Naive thymus-derived CD4-positive, alpha-beta T cell (primary cell): ENCODE measurements around the gene C9orf72. TPM values are rescaled to one million over a fixed set of nuclear protein-coding genes. Genes with fewer than 3 reads are reported as not detected.

Source experiments
- ATAC-seq: fragments of 150-1000 bp; cut with Tn5 transposase; 2 replicates; pipeline ENCODE4 v1.10.0; 2021; ENCODE audit warnings: mild to moderate bottlenecking, moderate library complexity
- CTCF ChIA-PET: fragments of 350-600 bp; sonication (Branson Sonifier 250); formaldehyde crosslinking; loops from one replicate; lab custom pipeline; 2021; ENCODE audit warnings: antibody characterized with exemption; lab: Charles Lee
- POLR2A ChIA-PET: fragments of 350-600 bp; sonication (Branson Sonifier 250); formaldehyde crosslinking; loops from one replicate; lab custom pipeline; 2021; ENCODE audit warnings: antibody characterized with exemption, inconsistent platforms; lab: Charles Lee
- DNase-seq, 9 donors: peaks; one replicate each; pipeline versions ENCODE4 v3.0.0 to v3.0.0-alpha.2; 2020 to 2022; ENCODE audit warnings: mixed read lengths in 1 of 9
- H3K27ac ChIP-seq: one replicate; pipeline ENCODE4 v1.7.0; 2013; ENCODE audit warnings: mild to moderate bottlenecking, low read depth, low read length, moderate library complexity
- H3K27me3 ChIP-seq, 2 donors: one replicate each; pipeline ENCODE4 v1.7.0; 2013; ENCODE audit warnings: low read length in 2 of 2, mild to moderate bottlenecking in 2 of 2, moderate library complexity in 2 of 2; ENCODE audit not compliant: control insufficient read depth in 2 of 2, insufficient read depth in 2 of 2
- H3K36me3 ChIP-seq, 3 experiments: 1 replicate in 2 of 3; 2 replicates in 1 of 3; pipeline ENCODE4 v1.7.0; 2013; ENCODE audit warnings: low read length in 3 of 3, mild to moderate bottlenecking in 3 of 3, moderate library complexity in 1 of 3; ENCODE audit not compliant: insufficient read depth in 3 of 3, control insufficient read depth in 2 of 3
- H3K4me1 ChIP-seq, 2 donors: one replicate each; pipeline ENCODE4 v1.7.0; 2013; ENCODE audit warnings: low read length in 2 of 2, mild to moderate bottlenecking in 2 of 2, moderate library complexity in 1 of 2; ENCODE audit not compliant: control insufficient read depth in 2 of 2, insufficient read depth in 2 of 2
- H3K4me3 ChIP-seq: 2 replicates; pipeline ENCODE4 v1.7.0; 2013; ENCODE audit warnings: mild to moderate bottlenecking, low read length
- H3K9me3 ChIP-seq, 3 experiments: 1 replicate in 2 of 3; 2 replicates in 1 of 3; pipeline ENCODE4 v1.7.0; 2013; ENCODE audit warnings: low read length in 3 of 3; ENCODE audit not compliant: control insufficient read depth in 2 of 3
- H3K27ac Mint-ChIP-seq, 9 donors: one replicate each; pipeline ENCODE4 v1.8.0; 2020 to 2022; ENCODE audit warnings: mixed read lengths in 9 of 9, mild to moderate bottlenecking in 8 of 9, moderate library complexity in 5 of 9, inconsistent platforms in 2 of 9
- H3K27me3 Mint-ChIP-seq, 5 donors: one replicate each; pipeline ENCODE4 v1.8.0; 2021 to 2022; ENCODE audit warnings: mixed read lengths in 5 of 5, mild to moderate bottlenecking in 1 of 5
- H3K36me3 Mint-ChIP-seq, 5 donors: one replicate each; pipeline ENCODE4 v1.8.0; 2020 to 2022; ENCODE audit warnings: mixed read lengths in 5 of 5, mild to moderate bottlenecking in 3 of 5, inconsistent platforms in 1 of 5
- H3K4me1 Mint-ChIP-seq, 7 donors: one replicate each; pipeline ENCODE4 v1.8.0; 2020 to 2022; ENCODE audit warnings: mixed read lengths in 7 of 7, mild to moderate bottlenecking in 3 of 7, inconsistent platforms in 1 of 7
- H3K4me3 Mint-ChIP-seq, 10 donors: one replicate each; pipeline ENCODE4 v1.8.0; 2020 to 2022; ENCODE audit warnings: mild to moderate bottlenecking in 10 of 10, mixed read lengths in 10 of 10, moderate library complexity in 6 of 10, inconsistent platforms in 2 of 10
- H3K9me3 Mint-ChIP-seq, 11 donors: one replicate each; pipeline ENCODE4 v1.8.0; 2020 to 2022; ENCODE audit warnings: mixed read lengths in 11 of 11, mild to moderate bottlenecking in 4 of 11, inconsistent platforms in 1 of 11, moderate library complexity in 1 of 11
- intact Hi-C, 2 donors: fragments of 100-400 bp; cut with micrococcal nuclease; formaldehyde crosslinking; loops; one replicate each; pipeline ENCODE4 v1.15.1; 2023
- polyA plus RNA-seq, 2 donors: library from polyadenylated mRNA; unstranded; fragments of 300-500 nt; fragmentation: Illumina TruSeq; gene quantifications; one replicate each; pipeline ENCODE4 v1.2.3, GENCODE V29; 2021
- total RNA-seq, 6 experiments: library from RNA in 5 of 6; stranded (reverse) in 5 of 6; gene quantifications; 1 replicate in 5 of 6; 2 replicates in 1 of 6; pipeline ENCODE4 v1.2.3 and lab custom pipeline; 2021 to 2026

C9orf72 gene
- total and polyA plus RNA-seq, 7 experiments from 2014 or later: 9.2 to 65.8 (median 25.9) TPM

GRCh38 chr9:27529316-27530278 is 43.7 kb downstream of the C9orf72 start, which contains the start of gene MOB3B:
Gene MOB3B, minus strand, starts transcription at chr9:27529814. Its CDS starts 74,264 bp downstream, at chr9:27455550.
- H3K27ac Mint-ChIP-seq: peak within 1 kb of the TSS in 8 of 9 donors; percentile 38 to 81 (median 63)
- Histone ChIP-seq H3K4me1 (no peaks in the 10 kb centered on the region), H3K4me3 (peak within 1 kb of the TSS; percentile 59), H3K27me3 (no peaks in the 10 kb centered on the region), H3K36me3 (no peaks in the 10 kb centered on the region), H3K27ac (peak within 1 kb of the TSS; percentile 45), H3K9me3 (no peaks in the 10 kb centered on the region)
- no peaks in the 10 kb centered on the region for H3K9me3 Mint-ChIP-seq
- ChIA-PET CTCF (interaction anchor here (0.9 to 2.7 kb wide), 5 partner anchors 10 to 197 kb away, joined by 3 to 24 read pairs (median 3); no protein-coding TSS in a partner anchor), POLR2A (no interaction called here)
- peak; percentile 42 to 86 (median 67) for DNase-seq
- H3K4me1 Mint-ChIP-seq: peaks cover 0 to 18% (median 5%) of the 10 kb centered on the region in 7 donors
- intact Hi-C loops: loop anchor here (1.0 to 5.0 kb wide), 9 partner anchors 15 to 583 kb away; partner anchors contain the start of genes C9orf72 (in 1 of the 2) and PLAA (in 1 of the 2)
- H3K4me3 Mint-ChIP-seq: peak within 1 kb of the TSS; percentile 89 to 96 (median 94)
- peaks cover 0 to 31% (median 0%) of the 10 kb centered on the region in 5 donors for H3K27me3 Mint-ChIP-seq
- peaks cover 0 to 5% (median 0%) of the 10 kb centered on the region in 5 donors for H3K36me3 Mint-ChIP-seq
- peak; percentile 91 for ATAC-seq

GRCh38 chr9:27528886-27529315 is 44.4 kb downstream of the C9orf72 start:
- intact Hi-C loops: loop anchor here (1.0 to 5.0 kb wide), 9 partner anchors 16 to 582 kb away; partner anchors contain the start of genes C9orf72 (in 2 of the 2) and PLAA (in 1 of the 2)
- Histone ChIP-seq H3K27me3 (no peaks in the 10 kb centered on the region), H3K4me1 (no peaks in the 10 kb centered on the region), H3K9me3 (no peaks in the 10 kb centered on the region), H3K36me3 (no peaks in the 10 kb centered on the region), H3K27ac (peak overlapping the region; percentile 45), H3K4me3 (peak overlapping the region; percentile 59)
- Mint-ChIP-seq H3K36me3 (no peaks in the 10 kb centered on the region), H3K27ac (peak overlapping the region in 7 of 9 donors; percentile 38 to 81 (median 60)), H3K4me1 (peaks cover 0 to 16% (median 5%) of the 10 kb centered on the region in 7 donors), H3K9me3 (no peaks in the 10 kb centered on the region), H3K4me3 (peak overlapping the region; percentile 89 to 96 (median 94)), H3K27me3 (peaks cover 0 to 31% (median 0%) of the 10 kb centered on the region in 5 donors)
- ChIA-PET POLR2A (no interaction called here), CTCF (interaction anchor here (1.2 to 2.7 kb wide), 3 partner anchors 9 to 196 kb away, joined by 3 to 24 read pairs (median 3); no protein-coding TSS in a partner anchor)
- peak in 8 of 9 donors; percentile 13 to 63 (median 22) for DNase-seq
- ATAC-seq: peak; percentile 64

- ATAC-seq: peak; percentile 68
- H3K27me3 Mint-ChIP-seq: peaks cover 0 to 31% (median 0%) of the 10 kb centered on the region in 5 donors
- ChIA-PET POLR2A (no interaction called here), CTCF (interaction anchor here (1.4 kb wide), 1 partner anchor 195 kb away, joined by 3 read pairs; no protein-coding TSS in a partner anchor)
- peak overlapping the region; percentile 45 for H3K27ac ChIP-seq
- DNase-seq: peak; percentile 28 to 70 (median 47)
- no peaks in the 10 kb centered on the region for H3K36me3 ChIP-seq
- peak overlapping the region; percentile 59 for H3K4me3 ChIP-seq
- H3K4me3 Mint-ChIP-seq: peak overlapping the region; percentile 89 to 96 (median 94)
- no peaks in the 10 kb centered on the region for H3K4me1 ChIP-seq
- peak overlapping the region in 7 of 9 donors; percentile 49 to 86 (median 66) for H3K27ac Mint-ChIP-seq
- H3K9me3 ChIP-seq: no peaks in the 10 kb centered on the region
- H3K27me3 ChIP-seq: no peaks in the 10 kb centered on the region
- H3K36me3 Mint-ChIP-seq: no peaks in the 10 kb centered on the region
- no peaks in the 10 kb centered on the region for H3K9me3 Mint-ChIP-seq
- intact Hi-C loops: loop anchor here (1.0 to 5.0 kb wide), 6 partner anchors 17 to 581 kb away; partner anchors contain the start of genes C9orf72 (in 1 of the 2) and PLAA (in 1 of the 2)
- H3K4me1 Mint-ChIP-seq: peaks cover 0 to 16% (median 5%) of the 10 kb centered on the region in 7 donors
These were observed 45.0 kb downstream of the C9orf72 start for GRCh38 chr9:27528076-27528885.

- ATAC-seq (no peak), DNase-seq (no peak)
- H3K9me3 Mint-ChIP-seq: no peaks in the 10 kb centered on the region
- no peaks in the 10 kb centered on the region for H3K4me1 ChIP-seq
- H3K4me3 ChIP-seq: no peak overlapping the region
- H3K27me3 Mint-ChIP-seq: peaks cover 0 to 31% (median 0%) of the 10 kb centered on the region in 5 donors
- H3K27me3 ChIP-seq: no peaks in the 10 kb centered on the region
- peaks cover 0 to 1% (median 0%) of the 10 kb centered on the region in 5 donors for H3K36me3 Mint-ChIP-seq
- no peak overlapping the region for H3K27ac Mint-ChIP-seq
- POLR2A ChIA-PET: no interaction called here
- CTCF ChIA-PET: interaction anchor here (1.4 kb wide), 1 partner anchor 194 kb away, joined by 3 read pairs; no protein-coding TSS in a partner anchor
- H3K4me3 Mint-ChIP-seq: peak overlapping the region; percentile 89 to 96 (median 94)
- no peaks in the 10 kb centered on the region for H3K9me3 ChIP-seq
- H3K27ac ChIP-seq: no peak overlapping the region
- H3K36me3 ChIP-seq: no peaks in the 10 kb centered on the region
- intact Hi-C loops: loop anchor here (1.0 to 5.0 kb wide), 6 partner anchors 17 to 581 kb away; partner anchors contain the start of genes C9orf72 (in 1 of the 2) and PLAA (in 1 of the 2)
- H3K4me1 Mint-ChIP-seq: peaks cover 0 to 16% (median 5%) of the 10 kb centered on the region in 7 donors
These were observed 45.6 kb downstream of the C9orf72 start for GRCh38 chr9:27527702-27528075.

- no peak within 1 kb of the TSS for H3K27ac ChIP-seq
- Mint-ChIP-seq H3K4me1 (peaks cover 0 to 12% (median 5%) of the 10 kb centered on the region in 7 donors), H3K9me3 (no peaks in the 10 kb centered on the region), H3K36me3 (peaks cover 0 to 9% (median 4%) of the 10 kb centered on the region in 5 donors), H3K27me3 (peaks cover 0 to 22% (median 0%) of the 10 kb centered on the region in 5 donors), H3K27ac (no peak within 1 kb of the TSS), H3K4me3 (no peak within 1 kb of the TSS)
- H3K36me3 ChIP-seq: no peaks in the 10 kb centered on the region
- intact Hi-C loops: no loop called here
- H3K9me3 ChIP-seq: no peaks in the 10 kb centered on the region
- ATAC-seq (no peak), DNase-seq (no peak)
- POLR2A ChIA-PET: no interaction called here
- H3K4me1 ChIP-seq: no peaks in the 10 kb centered on the region
- H3K4me3 ChIP-seq: no peak within 1 kb of the TSS
- no peaks in the 10 kb centered on the region for H3K27me3 ChIP-seq
- CTCF ChIA-PET: no interaction called here
These were observed 49.0 kb downstream of the C9orf72 start, which contains the start of gene IFNK for GRCh38 chr9:27524236-27524635. Gene IFNK, plus strand, starts transcription at chr9:27524290. Its CDS starts 47 bp downstream, at chr9:27524337.
